ENCODE data around the gene PSMB7.
"Not testable (repeated sequence)": the region's sequence is repeated elsewhere in the genome, so short reads cannot be mapped to it uniquely, and the experiment has no call there.

The PSMB7 gene

DNA sequence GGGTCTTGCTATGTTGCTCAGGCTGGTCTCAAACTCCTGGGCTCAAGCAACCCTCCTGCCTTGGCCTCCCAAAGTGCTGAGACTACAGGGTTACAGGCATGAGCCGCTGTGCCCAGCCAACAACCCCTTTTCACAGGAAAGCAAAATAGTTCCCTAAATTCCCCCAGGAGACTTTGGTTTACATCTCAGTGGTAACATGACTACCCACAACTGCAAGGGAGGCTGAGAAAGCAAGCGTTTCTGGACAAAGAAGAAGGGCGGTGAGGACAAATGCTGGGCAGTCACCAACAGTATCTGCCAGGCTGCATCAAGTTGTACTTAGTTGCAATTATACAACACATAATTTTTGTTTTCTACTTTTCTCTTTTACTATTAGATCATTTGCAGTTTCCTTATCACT lies 27.6 kb upstream of the PSMB7 start:
- DNase-seq (ENCODE audit: low spot score), result no peak

DNA sequence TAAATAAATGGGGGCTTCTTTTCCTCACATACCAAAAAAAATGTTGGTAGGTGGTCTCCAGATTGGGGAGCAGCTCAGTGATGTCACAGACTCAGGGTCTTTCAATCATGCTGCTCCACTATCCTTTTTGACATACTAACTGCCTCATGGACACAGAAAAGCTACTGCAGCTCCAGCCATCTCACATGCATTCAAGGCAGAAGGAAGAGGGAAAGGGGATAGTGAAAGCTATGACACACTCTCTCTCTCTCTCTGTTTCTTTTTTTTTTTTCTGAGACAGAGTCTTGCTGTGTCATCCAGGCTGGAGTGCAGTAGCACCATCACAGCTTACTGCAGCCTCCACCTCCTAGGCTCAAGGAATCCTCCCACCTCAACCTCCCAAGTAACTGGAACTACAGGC lies 27.1 kb upstream of the PSMB7 start:
- no peak for DNase-seq (ENCODE audit: low spot score)

DNA sequence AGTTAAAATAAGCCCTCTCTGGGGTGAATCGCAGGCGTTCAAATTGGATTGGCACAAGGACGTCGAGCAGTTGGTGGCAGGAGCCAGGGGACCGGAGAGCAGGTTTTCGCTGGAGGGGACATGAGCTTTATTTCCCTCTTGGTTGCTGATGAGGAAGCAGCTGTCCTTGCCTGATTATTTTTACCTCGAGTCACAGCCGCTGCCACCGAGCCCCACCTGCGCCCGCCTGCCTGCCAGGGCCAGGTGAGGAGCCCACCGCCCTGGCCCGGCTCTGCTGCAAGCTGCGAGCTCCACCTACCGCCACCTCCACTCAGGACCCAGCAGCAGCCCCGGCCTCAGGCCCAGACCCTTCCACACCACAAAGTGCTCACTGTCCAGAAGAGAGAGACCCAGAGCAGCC lies 26.0 kb upstream of the PSMB7 start:
- no peak for DNase-seq (ENCODE audit: low spot score)

DNA sequence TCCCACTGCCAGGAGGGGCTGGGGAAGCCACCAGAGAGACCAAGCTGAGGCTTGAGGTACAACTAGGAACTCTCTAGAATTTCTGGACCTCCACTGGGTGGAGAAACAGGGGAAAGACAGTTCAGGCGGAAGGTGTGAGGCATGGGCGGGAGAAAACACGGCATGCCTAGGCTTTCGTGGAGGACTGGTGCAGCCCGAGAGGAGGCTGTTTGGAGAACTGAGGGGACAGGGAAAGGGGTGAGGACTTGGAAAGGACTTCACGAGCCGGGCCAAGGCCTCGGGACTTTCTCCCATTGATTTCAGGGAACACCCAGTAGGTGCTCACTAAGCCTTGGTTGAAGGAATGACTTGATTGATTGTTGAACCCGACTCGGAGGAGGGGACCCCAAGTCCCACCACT lies 25.5 kb upstream of the PSMB7 start:
- no peak for DNase-seq (ENCODE audit: low spot score)

DNA sequence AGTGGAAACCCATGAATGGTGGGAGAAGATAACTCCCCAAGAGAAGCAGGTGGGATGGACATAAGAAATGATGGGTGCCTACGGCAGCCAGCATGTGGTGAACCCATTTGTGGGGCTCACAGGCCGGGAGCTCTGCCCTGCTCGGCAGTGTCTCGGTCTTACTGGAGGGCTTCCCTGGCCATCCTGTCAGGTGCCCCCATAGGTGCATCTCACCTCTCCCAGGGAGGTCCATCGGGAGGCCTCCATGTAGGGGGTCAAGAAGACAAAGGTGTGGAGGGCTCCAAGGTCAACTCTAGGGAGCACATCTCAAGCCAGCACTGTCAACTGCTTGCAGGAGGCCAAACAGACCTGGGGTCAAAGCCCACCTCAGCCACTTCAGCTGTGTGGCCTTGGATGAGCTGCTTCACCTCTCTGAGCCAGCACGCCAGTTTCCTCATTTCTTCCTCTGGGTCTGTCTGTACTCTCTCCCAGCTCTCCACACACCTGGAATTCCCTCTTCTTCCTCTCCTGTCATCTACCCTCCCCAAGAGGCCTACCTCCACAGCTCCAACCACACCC lies 24.5 kb upstream of the PSMB7 start:
- DNase-seq (ENCODE audit: low spot score), result no peak

DNA sequence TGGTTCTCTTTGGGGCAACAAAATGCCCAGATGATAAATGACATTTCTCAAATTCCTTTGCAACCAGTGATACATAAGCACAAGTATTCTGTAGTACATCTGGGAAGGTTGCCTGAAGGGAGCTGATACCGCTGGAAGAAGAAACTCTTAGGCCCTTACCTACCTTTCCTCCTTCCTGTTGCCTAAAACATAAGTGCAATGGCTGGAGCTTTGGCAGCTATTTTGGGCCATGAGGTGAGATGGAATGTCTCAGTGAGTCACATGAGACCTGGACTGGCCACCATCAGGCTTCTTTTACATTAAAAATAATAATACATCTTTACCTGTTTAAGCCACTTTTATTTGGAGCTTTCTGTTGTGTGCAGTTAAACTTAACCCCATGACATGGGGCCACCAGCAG lies 23.8 kb upstream of the PSMB7 start:
- no peak for DNase-seq (ENCODE audit: low spot score)

DNA sequence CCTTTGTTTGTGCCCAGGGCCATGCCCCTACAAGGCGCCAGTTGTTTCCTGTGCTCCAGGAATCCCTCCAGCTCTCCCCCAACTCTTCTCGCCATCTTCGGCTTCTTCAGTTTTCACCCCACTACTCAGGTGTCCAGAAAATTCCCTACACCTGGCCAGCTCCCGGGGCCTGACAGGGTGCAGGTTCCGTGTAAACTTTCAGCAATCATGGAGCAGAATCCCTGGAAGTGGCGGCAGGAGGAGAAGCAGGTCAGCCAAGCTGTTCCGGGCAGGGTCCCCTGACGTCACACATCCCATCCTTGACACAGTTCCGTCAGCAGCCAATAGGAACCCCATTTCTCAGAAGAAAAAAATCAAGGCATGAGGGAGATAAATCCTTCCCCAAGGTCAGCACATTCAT lies 22.8 kb upstream of the PSMB7 start:
- no peak for DNase-seq (ENCODE audit: low spot score)

DNA sequence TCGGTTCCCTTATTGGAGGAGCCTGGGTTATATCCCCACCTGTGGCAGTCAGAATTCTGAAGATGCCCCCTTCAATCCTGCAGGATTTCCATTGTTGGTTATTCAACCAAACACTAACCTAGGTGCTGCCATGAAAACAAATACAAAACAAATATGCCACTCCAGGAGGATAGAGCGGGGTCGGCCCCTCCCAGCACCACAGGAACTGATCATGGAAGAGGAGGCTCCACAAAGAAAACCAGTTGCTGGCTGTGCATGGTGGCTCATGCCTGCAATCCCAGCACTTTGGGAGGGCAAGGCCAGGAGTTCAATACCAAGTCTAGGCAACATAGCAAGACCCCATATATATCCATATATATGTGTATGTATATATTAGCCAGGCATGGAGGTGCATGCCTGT lies 21.8 kb upstream of the PSMB7 start:
- no peak for DNase-seq (ENCODE audit: low spot score)

DNA sequence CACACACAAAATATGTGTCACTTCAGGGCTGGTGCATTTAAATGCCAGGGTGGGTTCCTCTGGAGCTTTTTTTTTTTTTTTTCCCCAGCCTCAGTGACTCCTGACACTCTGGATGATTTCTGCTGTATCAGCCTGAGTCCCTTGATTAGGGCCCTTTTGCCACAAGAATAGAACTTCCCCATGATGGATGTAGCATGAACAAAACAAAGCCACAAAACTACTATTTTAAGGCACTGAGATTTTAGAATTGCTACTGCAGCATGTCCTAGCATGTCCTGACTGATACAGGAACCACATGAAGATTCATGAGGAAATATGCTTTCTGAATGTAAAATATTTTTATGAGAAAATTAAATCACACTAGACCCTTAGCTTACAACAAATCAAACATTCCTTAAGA lies 21.1 kb upstream of the PSMB7 start:
- no peak for DNase-seq (ENCODE audit: low spot score)

DNA sequence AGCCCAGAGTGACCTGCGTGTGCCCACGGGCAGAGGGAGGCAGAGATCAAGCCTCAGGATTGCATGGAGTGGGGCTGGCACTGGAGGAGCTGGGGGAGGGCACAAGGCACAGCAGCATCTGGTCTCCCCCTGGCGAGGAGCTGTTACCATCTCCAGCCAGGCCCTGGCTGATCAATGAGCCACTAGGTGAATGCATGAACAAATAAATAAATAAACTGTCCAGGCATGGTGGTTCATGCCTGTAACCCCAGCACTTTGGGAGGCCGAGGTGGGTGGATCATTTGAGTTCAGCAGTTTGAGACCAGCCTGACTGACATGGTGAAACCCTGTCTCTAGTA lies 14.3 kb upstream of the PSMB7 start:
- DNase-seq (ENCODE audit: low spot score), result no peak

DNA sequence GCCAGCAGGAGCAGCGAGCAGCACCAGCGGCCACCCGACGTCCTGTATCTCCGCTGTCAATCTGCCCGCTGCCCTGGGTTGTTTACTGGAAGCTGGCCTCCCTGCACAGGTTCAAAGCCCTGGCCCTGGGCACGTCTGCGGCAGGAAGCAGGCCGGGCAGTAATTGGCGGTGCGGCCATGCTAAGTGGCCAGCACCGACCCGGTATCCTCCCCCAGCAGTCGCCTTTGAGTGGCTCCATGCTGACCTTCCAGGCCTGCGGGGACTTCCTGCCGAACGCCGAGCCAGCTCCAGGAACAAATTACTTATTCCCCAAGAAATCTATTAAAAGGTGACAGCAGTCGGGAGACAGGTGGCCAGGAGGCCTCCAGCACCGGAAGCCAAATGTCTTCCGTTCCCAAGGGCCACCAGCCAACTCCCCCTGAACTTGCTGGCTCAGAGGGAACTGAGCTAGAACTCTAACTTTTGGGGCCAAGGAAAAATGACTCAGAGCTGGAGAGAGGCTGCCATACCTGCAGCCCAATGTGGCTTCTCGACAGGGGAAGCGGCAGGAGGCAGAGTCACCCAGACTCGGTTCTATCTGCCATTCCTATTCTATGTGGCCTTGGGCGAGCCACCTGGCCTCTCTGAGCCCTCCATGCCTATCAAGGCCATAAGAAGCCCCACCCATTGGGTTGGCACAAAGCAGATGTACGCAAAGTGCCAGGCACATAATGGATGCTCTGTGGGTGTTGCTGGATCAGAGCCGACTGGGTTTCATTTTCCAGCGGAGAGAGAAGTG lies 13.7 kb upstream of the PSMB7 start:
- DNase-seq (ENCODE audit: low spot score), result no peak

DNA sequence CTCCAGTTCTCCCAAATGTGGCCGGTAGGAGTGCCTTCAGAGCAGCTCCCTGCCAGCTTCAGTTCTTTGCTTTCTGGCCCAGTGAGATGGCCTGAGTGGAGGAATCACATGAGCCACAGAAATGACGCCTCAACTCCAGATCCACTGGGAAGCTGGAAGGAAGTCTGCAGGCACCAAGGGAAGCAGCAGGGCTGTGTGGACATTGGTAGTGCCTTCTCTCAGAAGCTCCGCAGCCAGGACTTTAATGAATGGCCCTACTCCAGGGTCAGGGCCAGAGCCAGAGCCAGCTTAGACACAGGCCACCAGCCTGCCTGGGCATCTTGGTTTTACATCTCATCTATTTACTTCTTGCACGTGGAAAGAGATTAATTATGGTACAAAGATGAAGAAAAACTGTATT lies 12.0 kb upstream of the PSMB7 start:
- no peak for DNase-seq (ENCODE audit: low spot score)

DNA sequence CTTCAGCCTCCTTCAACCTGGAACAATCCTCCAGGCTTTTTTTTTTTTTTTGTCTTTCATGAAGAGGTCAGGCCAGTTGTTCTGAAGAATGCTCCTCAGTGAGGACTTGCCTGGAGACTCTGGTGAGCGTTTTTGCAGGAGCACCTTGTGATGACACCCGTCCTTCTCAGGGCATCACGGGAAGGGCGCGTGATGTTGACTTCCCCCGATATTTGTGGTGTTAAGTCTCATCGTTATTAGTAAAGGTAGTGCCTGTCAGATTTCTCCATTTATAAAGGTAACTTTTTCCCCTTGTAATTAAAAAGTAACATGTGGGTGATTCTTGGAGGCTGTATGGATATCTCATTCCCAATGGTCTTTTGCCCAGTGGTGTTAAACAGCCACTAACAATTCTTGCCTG lies 11.1 kb upstream of the PSMB7 start:
- no peak for DNase-seq (ENCODE audit: low spot score)

DNA sequence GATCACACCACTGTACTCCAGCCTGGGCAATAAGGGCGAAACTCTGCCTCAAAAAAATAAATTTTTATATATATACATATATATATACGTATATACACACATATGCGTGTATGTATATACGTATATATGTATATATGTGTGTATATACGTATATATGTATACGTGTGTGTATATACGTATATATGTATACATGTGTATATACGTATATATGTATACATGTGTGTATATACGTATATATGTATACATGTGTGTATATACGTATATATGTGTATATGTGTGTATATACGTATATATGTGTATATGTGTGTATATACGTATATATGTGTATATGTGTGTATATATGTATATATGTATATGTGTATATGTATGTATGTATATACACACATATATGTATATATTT lies 10.5 kb upstream of the PSMB7 start:
- not testable (repeated sequence) for DNase-seq (ENCODE audit: low spot score)

DNA sequence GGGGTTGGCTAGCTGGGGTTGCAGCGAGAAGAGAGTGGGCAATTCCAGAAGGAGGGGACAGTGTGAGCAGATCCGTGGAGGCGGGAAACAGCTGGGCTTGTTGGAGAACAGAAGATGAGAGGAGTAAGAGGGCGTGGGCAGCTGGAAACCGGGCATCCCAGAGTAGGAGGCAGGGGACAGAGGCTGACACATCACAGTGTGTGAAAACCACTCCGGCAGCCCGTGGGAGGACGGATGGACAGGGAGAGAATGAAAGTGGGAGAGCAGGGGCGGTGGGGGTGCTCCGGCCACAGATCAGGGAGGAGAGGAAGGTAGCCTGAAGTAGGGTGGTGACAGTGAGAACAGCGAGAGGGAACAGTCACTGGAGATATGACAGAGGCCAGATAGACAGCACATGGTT lies 8.3 kb upstream of the PSMB7 start:
- no peak for DNase-seq (ENCODE audit: low spot score)

DNA sequence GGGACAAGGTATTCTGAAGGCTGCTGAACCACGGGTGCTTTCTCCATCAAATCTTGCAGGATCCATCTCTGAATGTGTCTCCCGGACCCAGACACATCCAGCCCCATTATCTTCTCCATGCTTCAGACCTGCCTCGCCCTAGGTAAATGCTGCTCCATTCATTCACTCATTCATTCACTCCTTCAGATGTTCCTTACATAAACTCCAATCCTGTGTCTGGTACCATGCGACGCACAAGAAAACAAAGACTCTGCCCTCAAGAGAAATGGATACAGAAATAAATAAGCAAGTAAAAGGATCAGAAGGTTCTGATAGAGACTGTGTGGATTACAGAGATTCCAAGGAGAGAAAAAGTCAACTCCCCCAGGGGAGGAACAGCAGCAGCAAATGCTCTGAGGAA lies 7.9 kb upstream of the PSMB7 start:
- no peak for DNase-seq (ENCODE audit: low spot score)

DNA sequence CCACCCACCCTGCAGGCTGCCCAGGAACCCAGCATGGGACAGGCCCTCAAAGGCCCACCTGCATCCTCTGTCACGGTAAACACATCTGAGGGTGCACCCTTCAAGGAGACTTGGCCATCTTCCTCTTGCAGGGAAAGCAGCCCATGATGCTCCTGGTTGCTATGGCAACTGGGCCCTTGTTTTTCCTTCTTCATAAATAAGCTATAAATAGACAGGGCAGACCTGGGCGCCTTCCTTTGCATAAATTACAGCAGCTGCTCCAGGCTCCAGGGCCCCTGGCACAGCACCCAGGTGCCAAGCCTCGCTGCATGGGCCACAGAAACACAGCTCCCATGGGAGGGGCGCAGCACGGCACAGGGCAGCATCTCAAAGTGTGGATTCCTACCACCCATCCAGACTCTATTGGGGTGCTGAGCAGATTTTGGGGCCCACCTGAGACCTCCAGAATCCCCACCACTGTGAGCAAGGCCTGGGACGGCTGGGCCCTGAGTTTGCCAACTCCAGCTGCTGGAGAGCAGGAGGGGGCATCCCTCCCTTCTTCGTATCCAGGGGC lies 5.8 kb upstream of the PSMB7 start:
- DNase-seq (ENCODE audit: low spot score), result no peak

DNA sequence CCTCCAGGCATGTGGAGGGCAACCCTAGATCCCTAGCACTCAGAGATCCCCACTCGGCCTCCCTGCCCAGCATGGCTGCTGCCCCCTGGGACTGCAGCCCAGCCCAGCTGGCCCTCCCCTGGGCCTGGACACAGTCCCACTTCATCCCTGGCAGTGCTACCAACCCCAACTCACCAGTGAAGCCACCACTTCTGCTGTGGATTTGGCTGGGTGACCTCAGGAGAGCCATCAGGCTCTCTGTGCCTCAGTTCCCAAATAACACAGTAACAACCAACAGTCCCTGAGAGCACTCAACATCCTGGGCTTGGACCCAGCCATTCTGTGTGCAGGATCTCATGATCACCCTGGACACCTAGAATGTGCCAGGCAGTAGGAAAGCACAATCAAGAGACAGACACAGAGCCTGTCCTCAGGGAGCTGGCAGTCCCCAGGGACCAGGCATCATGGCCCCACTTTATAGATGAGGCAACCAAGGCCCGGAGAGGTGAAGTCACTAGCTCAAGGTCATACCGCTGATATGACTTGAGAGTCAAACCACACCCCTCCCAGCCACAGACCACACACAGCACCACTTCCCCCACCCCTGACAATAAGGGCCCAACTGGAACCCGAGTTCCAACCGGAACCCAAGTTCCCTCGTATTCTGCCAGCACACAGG lies 4.7 kb upstream of the PSMB7 start:
- no peak for DNase-seq (ENCODE audit: low spot score)

DNA sequence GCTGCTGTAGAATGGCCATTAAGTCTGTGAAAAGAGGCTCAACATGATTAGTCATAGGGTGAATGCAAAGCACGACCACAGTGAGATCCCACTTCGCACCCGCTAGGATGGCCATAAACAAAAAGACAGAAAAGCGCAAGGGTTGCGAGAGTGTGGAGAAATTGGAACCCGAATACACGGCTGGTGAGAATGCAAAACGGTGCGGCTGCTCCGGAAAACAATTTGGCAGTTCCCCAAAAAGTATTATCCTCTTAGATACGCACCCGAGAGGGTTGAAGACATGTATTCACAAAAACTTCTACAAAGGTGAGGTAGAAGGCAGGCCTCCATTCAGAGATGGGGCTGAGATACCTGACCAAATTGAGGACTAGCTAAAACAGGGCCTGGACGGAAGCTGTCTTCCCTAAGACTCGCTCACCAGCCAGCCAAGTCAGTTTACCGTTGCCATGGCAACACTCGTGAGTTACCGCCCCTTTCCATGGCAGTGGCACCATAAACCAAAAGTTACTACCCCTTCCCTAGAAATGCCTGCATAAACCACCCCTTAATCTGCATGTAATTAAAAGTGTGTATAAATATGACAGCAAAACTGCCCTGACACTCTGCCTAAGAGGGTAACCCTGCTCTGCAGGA lies 726 bp upstream of the PSMB7 start:
- no peak for DNase-seq (ENCODE audit: low spot score)

DNA sequence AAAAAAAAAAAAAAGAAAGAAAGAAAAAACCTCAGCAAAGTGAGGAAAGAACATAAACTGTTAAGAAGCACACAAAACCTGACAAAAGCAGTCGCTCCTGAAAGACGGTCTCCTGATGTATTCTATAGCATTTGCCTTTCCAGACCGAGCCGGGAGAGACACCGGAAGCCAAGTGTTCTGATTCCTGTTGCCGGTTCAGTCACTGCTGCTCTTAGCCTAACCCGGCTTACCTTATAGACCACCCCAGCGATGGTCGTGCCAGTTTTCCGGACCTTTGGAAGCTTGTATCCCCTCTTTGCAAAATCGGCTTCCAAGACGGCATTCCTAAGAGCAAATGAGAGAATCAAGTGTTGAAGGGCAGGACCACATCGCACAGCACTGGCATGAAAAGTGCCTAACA lies 630 bp downstream of the PSMB7 start:
- no peak for DNase-seq (ENCODE audit: low spot score)

DNA sequence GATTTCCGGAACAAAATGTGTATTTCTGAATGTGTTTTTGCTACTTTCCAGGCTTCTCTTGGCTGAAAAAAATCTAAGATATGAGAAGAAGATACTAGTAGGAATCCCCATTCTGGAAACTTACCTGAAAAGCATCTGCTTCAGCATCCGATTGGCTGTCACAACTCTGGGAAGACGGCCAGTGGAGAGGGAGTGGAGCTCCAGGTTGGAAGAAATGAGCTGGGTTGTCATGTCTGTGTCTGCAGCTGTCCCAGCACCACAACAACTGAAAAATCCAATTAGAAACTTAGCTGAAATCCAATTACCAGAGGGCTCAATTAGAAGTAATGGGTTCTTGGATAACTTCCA lies 3.0 kb downstream of the PSMB7 start:
- DNase-seq (ENCODE audit: low spot score), result no peak

DNA sequence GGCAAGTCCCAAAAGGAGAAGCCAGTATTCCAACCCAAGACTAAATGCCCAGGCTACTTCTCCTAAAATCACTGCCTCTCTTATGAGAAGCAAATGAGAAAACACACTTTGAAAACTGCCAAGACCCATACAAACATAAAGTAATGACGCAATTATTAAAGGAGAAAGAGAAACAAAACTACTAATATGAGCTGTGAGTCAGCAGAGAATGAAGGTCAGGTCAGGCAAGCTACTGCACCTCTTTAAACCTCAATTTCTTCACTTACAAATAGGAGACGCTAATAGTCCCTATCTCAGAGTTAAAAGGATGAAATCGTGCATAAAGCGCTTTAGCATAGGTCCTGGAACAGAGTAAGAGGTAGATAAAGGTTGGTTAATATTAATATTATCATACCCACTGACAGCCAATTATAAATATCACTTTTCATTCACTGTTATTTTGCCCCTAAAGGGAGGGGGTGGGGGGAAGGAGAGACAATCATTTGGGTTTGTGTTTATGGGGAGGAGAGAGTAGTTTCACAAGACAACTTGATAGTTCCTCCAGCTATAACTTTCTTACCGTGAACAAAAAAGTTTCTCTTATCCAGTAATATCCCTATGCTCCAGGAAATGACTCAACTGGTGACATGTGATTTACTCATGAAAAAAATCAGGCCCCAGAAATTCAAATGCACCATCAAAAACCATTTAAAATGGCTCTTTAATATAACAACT lies 3.6 kb downstream of the PSMB7 start:
- no peak for DNase-seq (ENCODE audit: low spot score)

Data from CD4-positive, alpha-beta T cell treated with Interleukin-6 at 100 ng/mL for 8 hours (primary cell).